ENCODE results near the gene DRD1. TPM values are rescaled to one million over a fixed set of nuclear protein-coding genes. Genes with fewer than 3 reads are reported as not detected.
"Not testable (repeated sequence)": the region's sequence is repeated elsewhere in the genome, so short reads cannot be mapped to it uniquely, and the experiment has no call there.

Gene DRD1
- total RNA-seq, 4 donors from 2014 or later, result 0.13 TPM; not detected in 3

- Histone ChIP-seq H3K4me1 (no peaks in the 10 kb centered on the region), H3K4me3 (no peak overlapping the region), H3K27me3 (no peaks in the 10 kb centered on the region), H3K9me3 (no peaks in the 10 kb centered on the region), H3K27ac (no peak overlapping the region), H3K36me3 (no peaks in the 10 kb centered on the region)
- no peak for TF ChIP-seq CTCF (IDR thresholded peaks at IDR 0.05)
- no peak for TF ChIP-seq POLR2A (IDR thresholded peaks at IDR 0.05)
- no peak for DNase-seq
Observed at GRCh38 chr5:175418251-175418650, 25.7 kb downstream of the DRD1 start.

- Histone ChIP-seq H3K36me3 (no peaks in the 10 kb centered on the region), H3K4me1 (no peaks in the 10 kb centered on the region), H3K9me3 (no peaks in the 10 kb centered on the region), H3K27me3 (no peaks in the 10 kb centered on the region), H3K4me3 (no peak overlapping the region), H3K27ac (no peak overlapping the region)
- no peak for DNase-seq
- no peak for TF ChIP-seq POLR2A (IDR thresholded peaks at IDR 0.05)
Observed at GRCh38 chr5:175417384-175417783, 26.6 kb downstream of the DRD1 start.

- no peak for DNase-seq
- Histone ChIP-seq H3K36me3 (no peaks in the 10 kb centered on the region), H3K4me3 (no peak overlapping the region), H3K4me1 (no peaks in the 10 kb centered on the region), H3K27ac (no peak overlapping the region), H3K27me3 (no peaks in the 10 kb centered on the region), H3K9me3 (no peaks in the 10 kb centered on the region)
- no peak for TF ChIP-seq CTCF (IDR thresholded peaks at IDR 0.05)
- TF ChIP-seq POLR2A (IDR thresholded peaks at IDR 0.05), result no peak
Observed at GRCh38 chr5:175415303-175415702, 28.7 kb downstream of the DRD1 start.

GRCh38 chr5:175410926-175411325 lies 33.1 kb downstream of the DRD1 start:
- no peak for TF ChIP-seq POLR2A (IDR thresholded peaks at IDR 0.05)
- TF ChIP-seq CTCF (IDR thresholded peaks at IDR 0.05), result no peak
- DNase-seq, result no peak
- H3K27me3 ChIP-seq, result no peaks in the 10 kb centered on the region
- no peaks in the 10 kb centered on the region for H3K36me3 ChIP-seq
- H3K27ac ChIP-seq, result no peak overlapping the region
- no peak overlapping the region for H3K4me3 ChIP-seq
- H3K9me3 ChIP-seq, result no peaks in the 10 kb centered on the region
- no peaks in the 10 kb centered on the region for H3K4me1 ChIP-seq

- Histone ChIP-seq H3K27ac (no peak overlapping the region), H3K27me3 (no peaks in the 10 kb centered on the region), H3K36me3 (no peaks in the 10 kb centered on the region), H3K4me1 (no peaks in the 10 kb centered on the region), H3K4me3 (no peak overlapping the region), H3K9me3 (no peaks in the 10 kb centered on the region)
- no peak for TF ChIP-seq POLR2A (IDR thresholded peaks at IDR 0.05)
- TF ChIP-seq CTCF (IDR thresholded peaks at IDR 0.05), result no peak
- no peak for DNase-seq
Observed at GRCh38 chr5:175406300-175406699, 37.7 kb downstream of the DRD1 start.

- not testable (repeated sequence) for H3K4me1 ChIP-seq, H3K4me3 ChIP-seq, H3K36me3 ChIP-seq
Observed at GRCh38 chr5:175397590-175398297, 46.2 kb downstream of the DRD1 start.

GRCh38 chr5:175395430-175395829 lies 48.6 kb downstream of the DRD1 start:
- not testable (repeated sequence) for H3K9me3 ChIP-seq, H3K27me3 ChIP-seq, H3K36me3 ChIP-seq, H3K27ac ChIP-seq, DNase-seq, H3K4me3 ChIP-seq, H3K4me1 ChIP-seq

More at GRCh38 chr5:175397590-175398297, 46.2 kb downstream of the DRD1 start:
- H3K9me3 ChIP-seq, H3K27ac ChIP-seq, DNase-seq, H3K27me3 ChIP-seq: not testable (repeated sequence)

Data from Peyer's patch (tissue), 4 donors.